ENCODE measurements around the gene BTC.
"Not testable (repeated sequence)": the region's sequence is repeated elsewhere in the genome, so short reads cannot be mapped to it uniquely, and the experiment has no call there.

BTC gene

GRCh38 chr4:74738464-74739143 is 55.7 kb downstream of the BTC start:
- TF ChIP-seq CTCF (IDR thresholded peaks at IDR 0.05), result no peak
- H3K27ac ChIP-seq, result no peak overlapping the region

- H3K27ac ChIP-seq, result no peak overlapping the region
- TF ChIP-seq ZFX (IDR thresholded peaks at IDR 0.05; ENCODE audit: borderline replicate concordance), result no peak
- TF ChIP-seq CTCF (IDR thresholded peaks at IDR 0.05), result no peak
Observed at GRCh38 chr4:74734995-74735394, 59.3 kb downstream of the BTC start.

- TF ChIP-seq ZFX (IDR thresholded peaks at IDR 0.05; ENCODE audit: borderline replicate concordance) (no peak), CTCF (IDR thresholded peaks at IDR 0.05) (no peak)
Observed at GRCh38 chr4:74733756-74734155, 60.6 kb downstream of the BTC start.

GRCh38 chr4:74724979-74725378 is 69.3 kb downstream of the BTC start:
- no peak overlapping the region for H3K27ac ChIP-seq
- TF ChIP-seq ZFX (IDR thresholded peaks at IDR 0.05; ENCODE audit: borderline replicate concordance) (no peak), CTCF (IDR thresholded peaks at IDR 0.05) (no peak)

More at GRCh38 chr4:74733756-74734155, 60.6 kb downstream of the BTC start:
- H3K27ac ChIP-seq, result no peak overlapping the region

- no peak overlapping the region for H3K27ac ChIP-seq
- TF ChIP-seq ZFX (IDR thresholded peaks at IDR 0.05; ENCODE audit: borderline replicate concordance), result no peak
- TF ChIP-seq CTCF (IDR thresholded peaks at IDR 0.05), result no peak
Observed at GRCh38 chr4:74716436-74716765, 77.9 kb downstream of the BTC start.

GRCh38 chr4:74715706-74716435 is 78.5 kb downstream of the BTC start:
- no peak for TF ChIP-seq CTCF (IDR thresholded peaks at IDR 0.05)
- no peak for TF ChIP-seq ZFX (IDR thresholded peaks at IDR 0.05; ENCODE audit: borderline replicate concordance)
- H3K27ac ChIP-seq, result no peak overlapping the region

- H3K27ac ChIP-seq, result no peak overlapping the region
- no peak for TF ChIP-seq ZFX (IDR thresholded peaks at IDR 0.05; ENCODE audit: borderline replicate concordance)
- TF ChIP-seq CTCF (IDR thresholded peaks at IDR 0.05), result no peak
Observed at GRCh38 chr4:74714611-74715130, 79.7 kb downstream of the BTC start.

- not testable (repeated sequence) for H3K27ac ChIP-seq
Observed at GRCh38 chr4:74708135-74708534, 86.2 kb downstream of the BTC start.

Data from 22Rv1 (cell line).